ENCODE measurements around the gene MMAB. TPM values are rescaled to one million over a fixed set of nuclear protein-coding genes. Genes with fewer than 3 reads are reported as not detected.

The MMAB gene
- total and polyA plus RNA-seq, 2 experiments from 2014 or later = 46.6 to 80.8 TPM

DNA sequence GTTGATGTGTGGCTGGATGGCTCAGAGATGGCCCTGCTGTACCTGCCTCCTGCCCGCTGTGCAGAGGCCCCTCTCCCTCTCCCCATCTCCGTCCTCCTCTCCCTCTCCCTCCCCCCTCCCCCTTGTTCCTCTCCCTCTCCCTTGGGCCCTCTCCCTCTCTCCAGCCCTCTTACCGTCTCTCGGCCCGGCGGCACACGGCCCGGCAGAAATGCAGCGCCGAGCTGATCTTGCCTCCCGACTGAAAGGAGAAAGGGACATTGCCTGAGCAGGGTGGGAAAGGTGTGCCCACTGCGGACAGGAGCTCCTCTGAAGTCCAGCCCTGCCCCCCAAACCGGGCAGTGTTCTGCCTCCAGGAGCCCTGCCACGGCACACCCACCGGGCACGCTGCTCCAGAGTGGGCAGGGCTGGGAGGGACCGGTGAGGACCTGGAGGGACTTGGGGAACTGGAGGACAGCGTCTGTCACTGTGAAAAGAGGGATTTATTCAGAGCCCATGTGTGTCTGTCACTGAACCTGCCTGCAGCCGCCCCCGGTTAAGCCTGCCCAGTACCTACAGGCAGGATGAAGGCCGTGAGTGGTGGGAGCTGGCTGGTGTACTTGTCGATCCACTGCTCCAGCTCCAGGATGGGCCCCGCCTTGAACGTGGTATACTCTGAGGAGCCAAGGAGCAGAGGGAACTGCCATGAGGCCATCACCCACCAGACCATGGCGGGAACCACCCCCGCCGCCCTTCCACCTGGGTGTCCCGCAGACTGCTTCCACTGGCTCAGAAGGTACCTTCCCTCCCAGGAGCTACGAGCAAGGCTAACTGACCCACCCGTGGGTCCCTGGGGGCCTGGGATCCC lies 12.2 kb downstream of the MMAB start:
- Histone ChIP-seq H3K79me2 (no peaks in the 10 kb centered on the region), H3K36me3 (replicated peaks; ENCODE audit: insufficient read depth, low read depth) (no peaks in the 10 kb centered on the region)
- WGBS (ENCODE audit: low lambda C conversion rate, missing lambda C conversion rate) = 90% methylated on average over 28 of the region's 30 CpGs

GRCh38 chr12:109559601-109560000 lies 13.7 kb downstream of the MMAB start:
- peaks cover 5% of the 10 kb centered on the region for H3K4me1 ChIP-seq (ENCODE audit: insufficient read depth)
- H3K4me2 ChIP-seq = no peak overlapping the region
- no peaks in the 10 kb centered on the region for H3K36me3 ChIP-seq (replicated peaks; ENCODE audit: insufficient read depth, low read depth)
- no peaks in the 10 kb centered on the region for H3K27me3 ChIP-seq
- H3K27ac ChIP-seq = no peak overlapping the region
- no peaks in the 10 kb centered on the region for H3K79me2 ChIP-seq
- no peaks in the 10 kb centered on the region for H3K9me2 ChIP-seq (replicated peaks; ENCODE audit: insufficient read depth)
- 97% methylated on average over 10 of the region's 10 CpGs for WGBS (ENCODE audit: low lambda C conversion rate, missing lambda C conversion rate)
- H3K4me3 ChIP-seq = no peak overlapping the region
- no peaks in the 10 kb centered on the region for H3K9me3 ChIP-seq (ENCODE audit: low read depth)
- H2AFZ ChIP-seq = no peak overlapping the region
- DNase-seq (ENCODE audit: low spot score) = no peak
- no peaks in the 10 kb centered on the region for H4K20me1 ChIP-seq (ENCODE audit: insufficient read depth, poor library complexity, severe bottlenecking)
- TF ChIP-seq EZH2 (IDR thresholded peaks at IDR 0.05; ENCODE audit: borderline replicate concordance) (no peak), CTCF (IDR thresholded peaks at IDR 0.05; ENCODE audit: poor library complexity) (no peak), EZH2phosphoT487 (IDR thresholded peaks at IDR 0.05; ENCODE audit: low read depth, severe bottlenecking, unreplicated experiment) (no peak)

More for the DNA sequence above, 12.2 kb downstream of the MMAB start:
- TF ChIP-seq EZH2phosphoT487 (IDR thresholded peaks at IDR 0.05; ENCODE audit: low read depth, severe bottlenecking, unreplicated experiment) = no peak
- no peak for TF ChIP-seq EZH2 (IDR thresholded peaks at IDR 0.05; ENCODE audit: borderline replicate concordance)
- TF ChIP-seq CTCF (IDR thresholded peaks at IDR 0.05; ENCODE audit: poor library complexity) = no peak
- no peak overlapping the region for H2AFZ ChIP-seq
- H3K9me3 ChIP-seq (ENCODE audit: low read depth) = no peaks in the 10 kb centered on the region
- H3K4me2 ChIP-seq = no peak overlapping the region
- H3K27ac ChIP-seq = no peak overlapping the region
- no peak overlapping the region for H3K4me3 ChIP-seq
- no peaks in the 10 kb centered on the region for H3K27me3 ChIP-seq
- H3K4me1 ChIP-seq (ENCODE audit: insufficient read depth) = peaks cover 5% of the 10 kb centered on the region
- H4K20me1 ChIP-seq (ENCODE audit: insufficient read depth, poor library complexity, severe bottlenecking) = no peaks in the 10 kb centered on the region
- no peaks in the 10 kb centered on the region for H3K9me2 ChIP-seq (replicated peaks; ENCODE audit: insufficient read depth)
- DNase-seq (ENCODE audit: low spot score) = no peak

DNA sequence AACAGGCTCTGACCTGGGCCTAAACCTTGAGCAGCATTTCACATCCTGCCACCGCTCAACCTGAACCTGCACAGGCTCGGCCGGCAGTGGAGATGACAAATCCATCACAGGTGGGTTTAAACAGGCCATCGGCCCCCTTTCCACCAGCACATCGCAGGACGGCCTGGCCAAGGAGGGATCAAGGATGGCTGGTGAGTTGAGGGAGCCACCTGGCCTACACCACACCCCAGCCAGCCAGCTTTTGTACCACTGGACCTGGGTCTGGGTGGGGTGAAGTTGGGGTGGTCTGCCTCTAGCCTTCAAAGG lies 14.2 kb downstream of the MMAB start:
- TF ChIP-seq CTCF (IDR thresholded peaks at IDR 0.05; ENCODE audit: poor library complexity) (no peak), EZH2 (IDR thresholded peaks at IDR 0.05; ENCODE audit: borderline replicate concordance) (no peak), EZH2phosphoT487 (IDR thresholded peaks at IDR 0.05; ENCODE audit: low read depth, severe bottlenecking, unreplicated experiment) (no peak)
- no peak overlapping the region for H3K27ac ChIP-seq
- no peak overlapping the region for H3K4me3 ChIP-seq
- no peak overlapping the region for H3K4me2 ChIP-seq
- H2AFZ ChIP-seq = no peak overlapping the region
- peaks cover 5% of the 10 kb centered on the region for H3K4me1 ChIP-seq (ENCODE audit: insufficient read depth)
- no peaks in the 10 kb centered on the region for H3K36me3 ChIP-seq (replicated peaks; ENCODE audit: insufficient read depth, low read depth)
- H4K20me1 ChIP-seq (ENCODE audit: insufficient read depth, poor library complexity, severe bottlenecking) = no peaks in the 10 kb centered on the region
- WGBS (ENCODE audit: low lambda C conversion rate, missing lambda C conversion rate) = 85% methylated on average over 6 of the region's 6 CpGs
- no peaks in the 10 kb centered on the region for H3K9me2 ChIP-seq (replicated peaks; ENCODE audit: insufficient read depth)
- no peaks in the 10 kb centered on the region for H3K27me3 ChIP-seq
- DNase-seq (ENCODE audit: low spot score) = no peak
- H3K79me2 ChIP-seq = no peaks in the 10 kb centered on the region
- no peaks in the 10 kb centered on the region for H3K9me3 ChIP-seq (ENCODE audit: low read depth)

Data from hepatocyte (in vitro differentiated cells).